ENCODE data around the gene JOSD2.
"Not testable (repeated sequence)": the region's sequence is repeated elsewhere in the genome, so short reads cannot be mapped to it uniquely, and the experiment has no call there.

Gene JOSD2

DNA sequence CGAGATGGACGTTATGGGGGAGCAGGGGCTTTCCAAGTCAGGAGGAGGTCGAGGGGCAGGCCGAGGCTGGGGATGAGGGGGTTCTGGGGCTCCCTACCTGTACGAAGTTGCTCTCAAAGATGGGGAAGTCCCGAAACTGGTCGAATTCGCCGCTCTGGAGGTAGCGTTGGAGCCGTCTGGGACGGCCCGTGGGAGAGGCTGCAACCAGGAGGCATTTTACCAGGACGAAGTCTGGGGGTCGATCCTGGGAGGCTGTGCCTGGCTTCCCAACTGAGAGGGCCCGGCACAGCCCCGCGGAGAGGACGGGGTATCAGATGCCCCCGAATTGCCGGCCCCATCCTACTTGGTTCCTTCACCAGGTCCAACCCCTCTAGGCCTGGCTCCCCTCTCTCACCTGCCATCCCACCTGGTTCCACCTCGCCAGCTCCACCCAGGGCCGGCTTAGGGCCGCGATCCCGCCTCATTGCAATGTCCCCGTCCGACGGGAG, 35.2 kb downstream of the JOSD2 start:
- no peak for DNase-seq (ENCODE audit: low read depth)

DNA sequence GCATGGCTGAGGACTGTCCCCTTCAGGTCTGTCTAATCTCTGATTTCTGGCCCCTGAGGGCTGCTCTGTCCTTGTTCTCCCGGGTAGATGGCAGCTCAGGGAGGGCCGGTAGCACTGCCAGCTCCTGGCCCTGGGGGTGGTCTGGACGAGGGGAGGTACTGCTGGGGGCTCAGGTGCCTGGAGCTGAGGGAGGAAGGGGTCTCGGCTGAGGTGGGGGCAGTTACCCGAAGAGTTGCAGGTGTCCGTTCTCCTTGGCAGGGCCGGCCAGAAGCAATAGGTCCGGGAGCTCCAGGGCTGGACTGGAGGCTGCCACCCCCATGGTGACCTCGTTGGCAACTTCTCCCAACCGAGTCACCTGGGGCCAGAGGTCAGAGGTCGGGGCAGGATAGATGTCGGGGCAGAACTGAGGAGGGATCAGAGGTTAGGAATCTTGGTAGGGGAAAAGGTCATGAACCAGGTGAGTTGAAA, 35.9 kb downstream of the JOSD2 start:
- no peak for DNase-seq (ENCODE audit: low read depth)

DNA sequence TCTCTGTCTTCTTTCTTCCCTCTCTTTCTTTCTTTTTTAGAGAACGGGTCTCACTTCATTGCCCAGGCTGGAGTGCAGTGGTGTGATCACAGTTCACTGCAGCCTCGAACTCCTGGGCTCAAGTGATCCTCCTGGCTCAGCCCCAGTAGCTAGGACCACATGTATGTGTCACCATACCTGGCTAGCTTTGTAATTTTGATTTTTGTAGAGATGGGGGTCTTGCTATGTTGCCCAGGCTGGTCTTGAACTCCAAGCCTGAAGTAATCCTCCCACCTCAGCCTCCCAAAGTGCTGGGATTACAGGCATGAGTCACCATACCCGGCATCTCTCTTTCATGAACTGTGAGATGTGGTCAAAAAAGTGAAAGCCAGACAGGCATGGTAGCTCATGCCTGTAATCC, 37.7 kb downstream of the JOSD2 start:
- DNase-seq (ENCODE audit: low read depth) = not testable (repeated sequence)

DNA sequence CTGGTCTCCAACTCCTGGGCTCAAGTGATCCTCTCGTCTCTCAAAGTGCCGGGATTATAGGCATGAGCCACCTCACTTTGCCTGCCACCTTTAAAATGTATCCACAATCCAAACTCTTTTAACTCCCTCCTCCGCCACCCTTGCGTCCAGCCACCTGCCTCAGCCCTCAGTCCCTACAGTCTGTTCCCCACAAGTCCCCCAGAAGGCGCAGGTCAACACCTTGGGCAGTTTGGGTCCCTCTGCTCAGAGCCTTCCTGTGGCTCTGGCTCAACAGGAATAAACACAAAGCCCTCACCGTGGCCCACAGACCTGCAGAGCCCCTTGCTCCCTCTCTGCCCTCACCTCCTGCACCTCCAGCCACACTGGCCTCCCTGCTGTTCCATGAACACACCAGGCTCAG, 42.2 kb downstream of the JOSD2 start:
- no peak for DNase-seq (ENCODE audit: low read depth)

DNA sequence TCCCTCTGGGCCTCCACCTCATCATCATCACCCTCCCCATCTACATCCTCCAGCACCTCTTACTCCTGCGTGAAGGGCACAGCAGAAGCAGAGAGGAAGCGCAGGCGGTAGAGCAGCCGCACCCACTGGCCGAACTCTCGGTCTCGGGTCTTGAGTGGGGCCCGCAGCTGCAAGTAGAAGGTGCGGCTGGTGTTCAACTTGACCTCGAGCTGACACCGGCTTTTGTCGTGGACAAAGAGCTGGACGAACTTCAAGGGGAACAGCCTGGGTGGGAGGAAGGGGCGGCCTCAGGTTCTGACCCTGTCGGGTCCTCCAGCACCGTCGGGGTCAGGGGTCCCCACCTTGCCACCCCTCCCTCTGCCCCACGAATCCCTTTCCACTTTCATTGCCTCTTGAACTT, 43.4 kb downstream of the JOSD2 start:
- DNase-seq (ENCODE audit: low read depth) = no peak

DNA sequence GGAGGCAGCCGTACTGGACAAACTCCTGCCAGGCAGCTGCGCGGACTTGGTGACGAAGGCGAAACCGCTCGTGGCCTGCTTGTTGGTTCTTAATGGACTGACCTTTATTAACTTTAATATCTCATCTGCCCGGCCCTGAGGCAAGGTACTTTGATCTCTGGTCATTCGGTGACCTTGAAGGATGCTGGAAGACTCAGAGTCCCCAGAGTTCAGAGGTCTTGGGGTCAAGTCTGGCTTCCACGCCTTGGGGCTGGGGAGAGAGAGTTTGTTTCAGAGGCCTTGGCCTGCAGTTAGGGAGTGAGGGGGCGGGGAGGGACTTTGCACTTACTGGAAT, 44.3 kb downstream of the JOSD2 start:
- no peak for DNase-seq (ENCODE audit: low read depth)

DNA sequence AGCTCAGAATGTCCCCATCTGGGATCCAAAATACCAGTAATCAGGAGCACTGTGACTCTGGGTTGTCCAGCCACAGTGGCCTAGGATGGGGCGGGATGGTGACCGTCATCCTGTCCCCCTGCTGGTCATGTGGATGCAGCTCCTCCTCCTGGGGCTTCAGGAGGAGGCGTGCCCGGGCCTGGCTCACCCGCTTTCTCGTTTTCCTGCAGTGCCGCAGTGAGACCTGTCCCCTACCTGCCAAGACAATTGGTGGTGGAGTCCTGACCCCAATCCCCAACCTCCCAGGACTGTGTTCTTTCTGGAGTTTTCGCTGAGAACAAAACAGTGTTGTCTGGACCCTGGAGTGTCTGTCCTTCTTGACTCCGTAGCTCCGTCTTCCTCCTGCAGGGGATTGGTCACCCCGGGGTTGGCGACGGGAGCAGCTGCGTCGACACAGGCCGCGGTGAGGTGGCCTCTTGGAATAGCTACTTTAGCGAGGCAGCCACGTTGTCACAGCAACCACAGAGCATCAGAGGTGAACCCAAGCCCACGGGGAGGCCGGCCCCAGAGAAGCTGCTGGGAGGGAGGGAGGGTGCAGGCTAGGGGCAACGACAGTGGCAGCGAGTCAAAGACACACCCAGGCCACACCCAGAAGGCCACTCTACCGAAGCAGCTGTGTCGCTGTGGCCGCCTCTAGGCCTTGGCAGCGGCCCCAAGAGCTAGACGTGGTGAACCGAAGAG, 44.8 kb downstream of the JOSD2 start:
- no peak for DNase-seq (ENCODE audit: low read depth)

DNA sequence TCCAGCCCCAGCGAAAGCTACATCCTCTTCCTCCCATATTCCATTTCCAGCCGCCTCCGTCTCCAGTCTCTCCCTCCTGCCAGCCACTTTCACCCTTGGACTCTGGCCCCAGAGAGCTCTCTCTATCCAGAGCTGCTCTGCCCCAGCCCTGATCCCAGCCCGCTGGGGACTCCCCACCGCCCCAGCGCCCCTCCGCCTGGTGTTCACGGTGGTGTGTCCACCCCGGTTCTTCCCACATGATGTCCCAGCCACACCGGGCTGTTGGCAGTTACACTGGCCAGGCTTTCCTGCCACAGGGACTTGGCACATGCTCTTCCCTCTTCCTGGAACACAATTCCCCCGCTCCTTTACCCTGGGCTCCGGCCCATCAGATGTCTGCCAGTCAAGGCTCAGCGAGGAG, 46.0 kb downstream of the JOSD2 start:
- no peak for DNase-seq (ENCODE audit: low read depth)

DNA sequence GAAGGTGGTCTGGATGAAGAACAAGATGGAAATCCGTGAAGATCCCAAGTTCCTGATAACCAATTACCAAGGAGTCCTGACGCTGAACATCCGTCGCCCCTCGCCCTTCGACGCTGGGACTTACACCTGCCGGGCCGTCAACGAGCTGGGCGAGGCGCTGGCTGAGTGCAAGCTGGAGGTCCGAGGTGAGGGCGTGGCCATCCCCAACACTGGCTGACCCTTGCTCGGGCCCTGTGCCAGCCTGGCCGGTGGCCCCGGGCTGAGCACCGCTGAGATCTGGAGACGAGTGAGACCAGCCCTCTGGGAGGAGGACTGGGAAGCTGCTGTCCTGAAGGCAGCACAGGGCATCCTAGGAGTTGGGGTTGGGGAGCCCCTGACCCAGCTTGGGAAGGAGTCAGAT, 46.6 kb downstream of the JOSD2 start:
- DNase-seq (ENCODE audit: low read depth) = no peak

DNA sequence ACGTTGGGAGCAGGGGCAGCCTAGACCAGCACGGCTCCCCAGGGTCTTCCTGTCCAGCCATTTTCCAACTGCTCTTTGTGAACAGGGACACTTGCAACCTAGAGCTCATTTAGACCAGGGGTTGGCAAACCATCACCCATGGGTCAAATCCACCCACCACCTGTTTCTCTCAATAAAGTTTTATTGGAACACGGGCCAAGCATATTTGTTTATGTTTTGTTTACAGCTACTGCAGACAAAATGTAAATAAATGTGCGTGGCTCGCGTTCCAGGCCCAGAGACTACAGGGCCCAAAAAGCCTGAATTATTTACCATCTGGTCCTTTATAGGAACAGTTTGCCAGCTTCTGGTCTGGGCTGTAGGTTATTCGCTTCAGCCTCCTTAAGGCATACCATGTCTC, 48.0 kb downstream of the JOSD2 start:
- no peak for DNase-seq (ENCODE audit: low read depth)

DNA sequence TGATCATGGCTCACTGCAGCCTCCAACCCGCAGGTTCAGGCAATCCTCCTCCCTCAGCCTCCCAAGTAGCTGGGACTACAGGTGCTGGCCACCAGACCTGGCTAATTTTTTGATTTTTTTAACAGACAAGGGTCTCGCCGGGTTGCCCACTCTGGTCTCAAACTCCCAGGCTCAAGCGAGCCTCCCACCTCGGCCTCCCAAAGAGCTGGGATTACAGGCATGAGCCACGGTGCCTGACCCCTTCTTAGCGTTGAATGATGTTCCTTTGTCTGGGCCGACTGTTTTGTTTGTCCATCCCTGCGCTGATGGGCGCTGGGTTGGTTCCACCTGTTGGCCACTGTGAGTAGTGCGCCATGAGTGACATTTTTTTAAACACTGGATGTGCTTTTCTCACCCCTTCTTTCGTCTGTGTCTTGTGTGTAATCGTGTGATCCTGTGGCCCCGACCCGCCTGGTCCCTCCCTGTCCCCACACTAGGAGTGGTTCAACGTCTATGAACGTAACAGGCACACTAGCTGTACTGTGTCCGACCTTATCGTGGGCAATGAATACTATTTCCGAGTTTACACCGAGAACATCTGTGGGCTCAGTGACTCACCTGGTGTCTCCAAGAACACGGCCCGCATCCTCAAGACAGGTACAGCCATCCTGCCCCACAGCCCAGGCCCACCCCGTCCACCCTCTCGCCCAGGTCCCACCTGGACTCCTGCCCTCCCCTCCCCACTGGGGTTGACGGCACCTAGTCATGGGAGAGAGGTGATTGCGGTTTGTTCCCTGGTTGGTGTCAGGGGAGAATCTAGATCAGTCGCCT, 49.7 kb downstream of the JOSD2 start:
- peak; percentile 22 for DNase-seq (ENCODE audit: low read depth)

DNA sequence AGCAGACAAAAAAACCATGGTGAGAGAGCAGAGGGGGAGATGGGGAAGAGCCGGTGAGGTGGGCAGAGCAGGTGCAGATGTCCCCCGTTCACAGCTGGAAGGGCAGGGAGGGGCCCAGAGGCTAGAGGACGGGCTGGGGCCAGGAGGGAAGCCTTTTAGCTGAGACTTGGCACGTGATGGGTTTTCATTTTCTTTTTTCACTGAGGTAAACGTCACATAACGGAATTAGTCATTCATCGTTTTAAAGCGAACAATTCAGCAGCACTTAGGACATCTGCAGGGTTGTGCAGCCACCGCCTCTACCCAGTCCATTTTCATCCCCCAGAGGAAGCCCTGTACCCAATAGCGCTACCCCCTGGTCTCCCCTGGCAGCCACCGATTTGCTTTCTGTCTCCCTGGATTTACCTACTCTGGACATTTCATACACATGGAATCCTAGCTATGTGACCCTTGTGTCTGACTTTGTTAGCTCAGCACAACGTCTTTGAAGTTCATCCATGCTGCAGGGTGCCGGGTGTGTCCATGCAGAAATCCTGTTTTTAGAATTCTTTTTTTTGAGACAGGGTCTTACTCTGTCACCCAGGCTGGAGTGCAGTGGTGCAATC, 50.7 kb downstream of the JOSD2 start:
- DNase-seq (ENCODE audit: low read depth) = no peak

DNA sequence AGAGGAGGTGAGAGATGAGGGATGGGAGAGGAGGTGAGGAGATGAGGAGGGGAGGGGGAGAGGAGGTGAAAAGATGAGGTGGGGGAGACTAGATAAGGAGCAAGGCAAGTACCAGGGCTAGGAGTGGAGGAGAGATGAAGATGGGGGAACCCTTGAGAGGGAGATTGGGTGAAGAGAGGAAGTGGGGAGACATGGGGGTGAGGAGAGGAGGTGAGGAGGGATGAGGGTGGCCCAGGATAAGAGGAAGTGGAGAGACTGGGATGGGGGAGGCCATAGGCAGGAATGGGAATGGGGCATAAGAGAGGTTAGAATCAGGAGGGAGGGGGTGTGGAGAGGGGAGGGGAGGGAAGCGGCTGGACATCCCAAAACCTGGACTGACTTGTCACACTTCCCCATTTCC, 51.4 kb downstream of the JOSD2 start:
- DNase-seq (ENCODE audit: low read depth) = no peak

DNA sequence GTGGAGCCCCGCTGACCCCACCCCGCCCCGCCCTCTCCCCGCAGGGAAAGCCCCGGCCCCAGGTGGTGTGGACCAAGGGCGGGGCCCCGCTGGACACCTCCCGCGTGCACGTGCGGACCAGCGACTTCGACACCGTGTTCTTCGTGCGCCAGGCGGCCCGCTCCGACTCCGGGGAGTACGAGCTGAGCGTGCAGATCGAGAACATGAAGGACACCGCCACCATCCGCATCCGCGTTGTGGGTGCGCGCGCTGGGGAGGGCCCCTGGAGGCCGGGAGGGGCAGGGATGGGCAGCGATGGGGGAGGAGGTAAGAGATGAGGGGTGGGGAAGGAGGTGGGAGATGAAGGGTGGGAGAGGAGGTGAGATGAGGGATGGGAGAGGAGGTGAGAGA, 51.9 kb downstream of the JOSD2 start:
- no peak for DNase-seq (ENCODE audit: low read depth)

DNA sequence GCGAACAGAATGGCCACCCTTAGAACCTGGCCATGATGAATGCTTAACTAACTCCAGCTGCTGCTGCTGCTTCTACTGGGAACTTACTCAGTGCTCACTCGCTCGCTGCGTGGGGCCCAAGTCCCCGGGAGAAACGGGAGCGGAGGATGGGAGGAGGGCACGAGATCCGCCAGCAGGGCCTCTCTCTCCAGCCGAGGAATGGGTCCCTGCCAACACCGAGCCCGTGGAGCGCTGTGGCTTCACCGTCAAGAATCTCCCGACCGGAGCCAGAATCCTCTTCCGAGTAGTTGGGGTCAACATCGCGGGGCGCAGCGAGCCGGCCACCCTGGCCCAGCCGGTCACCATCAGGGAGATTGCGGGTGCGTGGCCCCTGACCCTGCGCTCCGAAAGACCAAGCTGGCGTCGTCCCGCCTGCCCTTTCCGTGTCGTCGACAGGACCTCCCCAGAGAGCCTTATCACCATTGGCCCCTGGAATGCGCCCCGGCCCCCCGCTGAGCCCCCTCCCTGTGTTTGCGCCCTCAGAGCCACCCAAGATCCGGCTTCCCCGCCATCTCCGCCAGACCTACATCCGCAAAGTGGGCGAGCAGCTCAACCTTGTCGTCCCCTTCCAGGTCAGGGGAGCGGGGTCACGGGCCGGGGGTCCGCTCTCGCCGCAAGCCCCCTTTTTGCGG, 52.5 kb downstream of the JOSD2 start:
- DNase-seq (ENCODE audit: low read depth) = no peak

DNA sequence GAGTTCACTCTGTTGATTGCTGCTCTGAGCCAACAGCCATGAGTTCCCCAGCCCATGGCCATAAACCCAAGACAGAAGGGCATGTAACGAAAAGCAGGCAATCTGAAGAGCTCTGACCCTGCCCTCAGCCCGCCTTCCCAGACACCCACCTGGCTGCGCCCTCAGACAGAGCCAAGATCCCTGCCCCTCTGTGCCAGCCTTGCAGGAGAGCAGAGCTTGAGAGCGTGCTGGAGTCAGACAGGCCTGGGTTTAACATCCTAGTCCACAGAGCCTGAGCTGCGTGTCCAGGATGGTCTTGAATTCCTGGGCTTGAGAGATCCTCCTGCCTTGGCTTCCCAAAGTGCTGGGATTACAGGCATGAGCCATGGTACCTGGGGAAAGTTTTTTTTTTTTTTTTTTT, 53.7 kb downstream of the JOSD2 start:
- DNase-seq (ENCODE audit: low read depth) = no peak

Measured in stimulated activated CD8-positive, alpha-beta memory T cell treated with anti-CD3 and anti-CD28 coated beads, Interleukin-15, amount 100 ng/mL, for 1 hour (primary cell).